ENCODE measurements around the gene PLCG1.
"Not testable (repeated sequence)": the region's sequence is repeated elsewhere in the genome, so short reads cannot be mapped to it uniquely, and the experiment has no call there.

The PLCG1 gene

DNA sequence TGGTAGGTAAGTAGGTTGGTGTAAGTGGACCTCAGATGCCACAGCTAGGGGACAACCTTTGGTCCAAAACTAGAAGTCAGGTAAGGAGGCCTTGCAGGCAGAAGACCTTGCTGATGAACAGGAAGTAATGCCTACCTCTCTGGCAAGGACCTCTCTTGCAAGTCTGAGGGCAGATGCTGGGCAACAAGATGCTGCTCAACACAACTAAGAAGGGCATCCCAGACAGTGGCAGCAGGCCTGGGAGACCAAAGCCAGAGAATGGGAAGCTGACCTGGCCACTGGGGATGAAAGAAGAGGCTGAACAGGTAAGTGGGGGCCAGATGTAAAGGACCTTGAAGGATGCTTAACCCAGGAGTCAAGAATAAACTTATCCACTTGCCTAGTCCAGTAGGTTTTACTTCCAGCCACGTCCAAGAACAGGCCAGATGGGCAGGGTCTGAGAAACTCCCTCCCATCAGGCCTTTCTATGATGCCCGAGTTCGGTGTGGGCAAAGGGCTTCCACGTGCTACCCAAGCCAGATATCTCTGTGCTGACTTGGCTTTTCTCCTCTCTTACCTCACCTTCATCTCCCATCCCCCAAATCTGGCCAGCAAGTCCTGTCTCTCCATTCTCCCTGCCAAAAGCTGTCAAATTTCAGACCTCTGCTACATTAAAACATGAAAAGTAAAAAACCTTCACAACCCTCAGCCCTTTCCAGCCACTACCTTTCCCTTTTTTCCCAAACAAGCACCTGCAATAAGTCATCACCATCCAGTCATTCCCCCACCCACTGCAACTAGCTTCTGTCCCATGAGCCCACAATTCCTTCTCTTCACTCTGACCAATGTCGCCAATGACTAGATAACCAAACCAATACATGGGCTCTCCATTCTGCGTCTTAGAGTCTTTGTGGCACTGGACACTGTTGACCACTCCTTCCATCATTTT lies 11.5 kb upstream of the PLCG1 start:
- DNase-seq, result no peak

DNA sequence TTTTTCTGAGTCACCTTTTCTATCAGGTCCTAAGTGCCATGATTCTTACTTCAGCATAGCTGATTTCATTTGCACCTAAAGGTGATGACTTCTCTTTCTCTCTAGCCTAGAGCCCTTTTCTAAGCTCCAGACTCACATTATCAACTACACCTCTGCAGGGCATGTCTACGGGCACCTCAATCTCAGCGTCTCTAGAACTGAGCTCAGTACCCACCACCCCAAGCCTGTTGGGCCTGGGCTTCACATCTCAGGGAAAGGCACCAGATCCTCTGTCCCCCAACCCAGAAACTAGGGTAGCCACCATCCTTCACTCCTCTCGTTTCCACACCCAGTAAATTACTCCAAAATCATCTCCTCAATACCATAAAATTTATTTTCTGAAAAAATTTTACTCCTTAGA lies 10.6 kb upstream of the PLCG1 start:
- DNase-seq, result no peak

- DNase-seq, result not testable (repeated sequence)
Measured at GRCh38 chr20:41128317-41128716, 9.0 kb upstream of the PLCG1 start.

DNA sequence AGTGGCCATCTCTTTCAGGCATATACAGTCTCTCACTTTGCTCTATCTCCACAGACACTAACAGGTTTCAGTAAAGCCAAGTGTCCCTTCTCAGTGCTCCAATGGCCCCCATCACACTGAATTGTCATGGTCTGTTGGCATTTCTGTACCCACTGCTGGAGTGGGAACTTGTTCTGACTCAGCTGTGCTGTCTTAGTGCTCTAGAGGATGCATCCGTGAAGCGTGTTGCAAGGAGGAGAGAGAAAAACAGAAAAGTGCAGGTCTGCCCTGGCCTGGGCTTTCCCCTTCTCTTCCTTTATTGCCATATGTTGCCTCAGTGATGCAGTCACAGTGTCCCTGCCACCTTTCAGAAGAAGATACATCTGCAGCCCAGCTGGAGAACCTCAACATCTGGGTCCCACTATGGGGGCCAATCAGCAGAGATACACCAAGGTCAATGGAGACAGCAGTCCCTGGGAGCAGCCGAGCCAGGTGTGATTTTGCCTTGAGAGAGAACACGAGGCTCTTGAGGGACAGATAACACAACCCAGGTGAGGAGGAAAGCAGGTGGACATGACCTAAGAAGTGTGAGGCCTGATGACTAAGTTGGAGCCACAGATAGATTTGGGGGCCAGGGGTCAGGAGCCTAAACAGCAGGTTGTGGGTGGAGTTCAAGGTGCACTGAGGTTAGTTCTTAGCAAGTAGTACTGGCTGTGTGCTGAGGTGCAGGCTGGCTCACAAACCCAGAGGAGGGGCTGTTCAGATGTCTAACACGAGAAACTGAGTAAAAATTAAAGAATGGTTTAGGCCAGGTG lies 5.6 kb upstream of the PLCG1 start:
- no peak for DNase-seq

GRCh38 chr20:41132388-41132775 lies 5.0 kb upstream of the PLCG1 start:
- DNase-seq, result not testable (repeated sequence)

DNA sequence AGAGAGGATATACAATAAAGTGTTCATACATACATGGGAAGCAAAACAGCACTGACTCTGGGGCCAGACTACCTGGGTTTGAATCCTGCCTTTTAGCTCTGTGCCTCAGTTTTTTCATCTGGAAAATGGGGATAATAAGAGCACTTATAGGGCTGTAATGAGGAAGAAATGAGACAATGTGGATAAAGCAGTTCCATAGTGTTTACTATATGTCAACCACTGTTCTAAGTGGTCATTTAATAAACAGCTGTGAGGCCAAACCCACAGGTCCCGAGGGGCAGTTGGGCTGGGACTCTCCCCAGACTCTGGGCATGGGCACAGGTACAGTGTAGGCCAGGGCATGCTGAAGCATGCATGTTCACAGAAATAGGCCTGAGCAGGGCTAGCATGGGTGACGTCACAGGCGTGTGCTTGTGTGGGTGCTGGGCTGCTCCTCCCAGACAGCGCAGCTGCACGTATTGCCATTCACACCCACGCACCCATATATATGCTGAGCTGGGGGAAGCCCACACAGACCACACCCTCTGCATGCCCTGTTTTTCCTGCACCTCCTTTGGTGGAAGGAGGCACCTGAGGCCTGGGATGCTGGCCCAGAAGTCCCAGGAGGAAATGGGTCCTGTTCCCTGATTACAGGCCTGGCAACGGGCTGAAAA lies 3.5 kb upstream of the PLCG1 start:
- no peak for DNase-seq

DNA sequence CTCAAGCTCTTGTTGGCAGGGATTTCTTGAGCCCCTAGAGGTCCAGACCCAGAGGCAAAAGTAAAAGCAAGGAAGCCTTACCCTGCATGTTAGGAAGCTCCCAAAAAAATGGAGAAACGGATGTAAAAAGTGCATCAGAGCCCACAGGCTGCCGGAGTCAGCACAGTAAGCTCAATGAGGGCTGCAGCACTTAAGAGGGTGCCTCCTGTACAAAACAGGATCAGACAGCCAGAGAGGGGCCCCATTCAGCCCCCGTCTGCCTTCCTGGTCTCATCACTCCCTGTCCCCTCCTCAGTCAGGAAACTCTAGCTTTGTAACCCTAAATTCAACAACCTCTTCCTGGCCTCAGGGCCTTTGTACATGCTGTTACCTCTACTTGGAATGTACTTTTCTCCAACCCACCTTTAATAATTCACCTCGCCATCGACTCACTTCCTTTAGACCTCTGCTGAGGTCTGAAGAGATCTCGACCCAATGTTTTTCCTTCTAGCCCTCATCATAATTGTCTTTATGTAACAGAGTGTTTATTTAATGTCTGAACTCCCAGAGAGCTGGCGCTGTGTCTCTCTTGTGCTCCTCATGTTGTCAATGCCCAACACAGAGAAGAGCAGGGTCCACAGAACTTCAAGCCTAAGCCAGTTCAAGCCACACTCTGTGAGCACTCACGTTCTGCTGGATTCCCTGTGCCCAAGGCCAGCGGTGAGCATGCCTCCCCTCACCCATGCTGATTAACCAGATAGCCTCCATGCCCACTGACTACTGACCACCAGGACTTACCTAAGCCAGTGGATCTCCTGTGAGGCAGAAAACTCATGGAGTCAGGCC lies 2.8 kb upstream of the PLCG1 start:
- no peak for DNase-seq

GRCh38 chr20:41135187-41135887 lies 2.0 kb upstream of the PLCG1 start:
- peak; percentile 10 for DNase-seq

DNA sequence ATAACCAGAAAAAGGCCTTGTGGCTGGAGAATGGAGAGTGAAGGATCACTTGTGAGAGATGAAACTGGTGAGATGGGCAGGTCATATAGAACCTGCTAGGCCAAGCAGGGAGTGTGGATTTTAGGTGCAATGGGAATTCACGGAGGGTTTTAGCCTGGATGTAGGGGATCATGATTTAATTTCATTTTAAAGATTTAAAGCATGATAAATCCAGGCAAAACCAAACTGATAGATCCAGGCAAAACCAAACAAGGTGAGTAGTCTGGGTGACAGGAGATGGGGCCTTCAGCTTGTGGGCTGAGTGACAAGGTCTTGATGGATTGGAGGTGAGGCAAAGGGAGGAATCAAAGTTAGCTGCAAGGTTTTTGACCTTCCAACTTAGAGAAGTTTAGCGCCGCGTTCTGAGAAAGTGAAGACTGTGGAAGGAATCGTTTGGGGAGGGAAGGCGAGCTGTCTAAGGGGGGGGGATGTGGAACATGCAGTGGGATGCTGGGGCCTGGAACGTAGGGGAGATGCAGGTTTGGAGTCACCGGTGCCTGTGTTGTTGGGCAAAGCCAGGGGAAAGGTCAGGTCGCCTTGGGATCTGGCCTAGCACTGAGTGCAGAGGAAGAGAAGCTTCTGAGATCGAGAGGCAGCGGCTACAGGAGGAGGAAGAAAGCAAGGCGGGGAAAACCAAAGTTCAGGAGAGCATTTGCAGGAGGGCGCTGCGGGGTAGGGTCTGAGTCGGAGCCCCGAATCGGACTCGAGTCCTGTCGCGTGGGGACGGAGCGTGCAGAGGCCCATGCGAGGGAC lies 1.3 kb upstream of the PLCG1 start:
- no peak for DNase-seq

DNA sequence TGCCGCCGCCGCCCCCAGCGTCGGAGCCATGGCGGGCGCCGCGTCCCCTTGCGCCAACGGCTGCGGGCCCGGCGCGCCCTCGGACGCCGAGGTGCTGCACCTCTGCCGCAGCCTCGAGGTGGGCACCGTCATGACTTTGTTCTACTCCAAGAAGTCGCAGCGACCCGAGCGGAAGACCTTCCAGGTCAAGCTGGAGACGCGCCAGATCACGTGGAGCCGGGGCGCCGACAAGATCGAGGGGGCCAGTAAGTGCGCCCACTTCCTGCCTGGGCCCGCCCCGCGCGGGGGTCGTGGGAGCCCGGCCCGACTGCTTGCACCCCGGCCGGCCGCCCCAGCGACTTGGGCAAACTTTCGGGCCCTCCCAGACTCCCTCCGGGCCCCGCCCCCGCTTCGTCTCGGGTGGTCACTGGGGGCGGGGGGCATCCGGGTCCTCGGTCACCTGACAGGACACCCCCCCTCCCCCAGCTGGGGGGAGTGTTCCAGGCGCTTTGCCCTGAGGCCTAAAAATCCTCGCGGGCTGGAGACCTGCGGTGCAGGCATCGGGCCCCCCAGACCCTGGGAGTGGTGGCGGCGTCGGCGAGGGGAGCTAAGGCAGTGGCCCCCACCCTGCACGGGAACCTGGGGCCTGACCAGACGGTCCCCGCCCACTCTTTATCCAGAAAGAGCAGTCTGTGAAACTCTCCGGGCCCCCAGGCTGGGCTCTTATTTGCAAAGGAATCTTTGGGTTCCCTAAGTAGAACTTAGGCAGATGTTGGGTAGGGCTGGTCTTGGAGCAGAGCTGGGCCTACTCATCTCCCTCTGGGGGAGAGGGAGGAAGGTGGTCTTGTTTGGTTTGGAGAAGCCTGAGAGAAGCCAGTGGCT lies 501 bp downstream of the PLCG1 start:
- DNase-seq, result peak; percentile 46

GRCh38 chr20:41138475-41139226 lies 1.3 kb downstream of the PLCG1 start:
- no peak for DNase-seq

GRCh38 chr20:41139227-41140093 lies 2.1 kb downstream of the PLCG1 start:
- DNase-seq, result no peak

- DNase-seq, result no peak
Measured at GRCh38 chr20:41140226-41141133, 3.1 kb downstream of the PLCG1 start.

DNA sequence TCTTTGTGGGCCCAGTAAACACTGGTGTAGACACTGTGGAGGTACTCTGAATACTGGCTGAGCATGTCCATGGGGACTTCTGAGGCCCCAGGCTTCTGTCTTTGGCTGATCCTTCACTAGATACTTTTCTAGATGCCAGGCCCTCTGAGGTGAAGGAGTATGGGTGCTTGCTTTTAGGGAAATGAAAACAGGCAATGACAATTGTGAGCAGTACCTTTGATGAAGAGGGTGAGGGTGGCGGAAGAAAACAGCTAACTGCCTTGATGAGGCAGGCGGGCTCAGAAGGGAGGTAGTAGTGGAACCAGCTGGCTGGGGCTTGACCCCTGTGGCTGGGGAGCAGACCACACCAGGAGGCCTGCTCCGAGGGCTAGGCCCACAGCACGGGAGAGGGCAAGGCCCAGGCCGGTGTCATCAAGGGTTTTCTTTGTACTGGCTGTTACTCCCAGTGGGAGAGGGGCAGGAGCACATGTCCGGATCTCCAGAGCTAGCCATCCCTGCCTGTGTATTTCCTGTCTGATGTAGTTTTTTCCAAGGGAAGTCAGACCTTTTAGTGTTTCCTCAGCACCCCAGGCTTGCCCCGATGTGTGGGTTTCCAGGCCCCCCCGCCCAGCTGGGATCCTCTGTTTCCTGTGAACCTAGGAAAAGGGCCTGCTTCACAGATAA lies 3.9 kb downstream of the PLCG1 start:
- DNase-seq, result no peak

GRCh38 chr20:41142245-41142644 lies 4.9 kb downstream of the PLCG1 start:
- no peak for DNase-seq

DNA sequence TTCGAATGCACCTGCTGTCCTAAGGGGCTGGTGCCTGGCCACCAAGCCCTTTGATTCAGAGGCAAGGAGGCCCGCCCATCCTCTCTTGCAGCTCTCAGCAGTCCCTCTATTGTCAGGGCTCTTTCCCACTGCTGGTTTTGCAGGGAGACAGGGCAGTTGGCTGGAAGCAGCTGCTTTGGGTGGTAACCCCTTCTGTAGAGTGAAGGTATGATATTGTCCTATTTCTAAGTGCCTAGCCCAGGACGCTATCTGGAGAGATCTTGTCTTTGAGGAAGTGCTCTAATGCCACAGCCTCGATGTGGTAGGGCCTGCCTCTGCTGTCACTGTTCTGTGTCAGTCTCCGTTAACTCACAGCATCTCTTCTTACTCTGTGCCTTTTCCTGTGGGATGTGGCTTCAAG lies 5.6 kb downstream of the PLCG1 start:
- no peak for DNase-seq

DNA sequence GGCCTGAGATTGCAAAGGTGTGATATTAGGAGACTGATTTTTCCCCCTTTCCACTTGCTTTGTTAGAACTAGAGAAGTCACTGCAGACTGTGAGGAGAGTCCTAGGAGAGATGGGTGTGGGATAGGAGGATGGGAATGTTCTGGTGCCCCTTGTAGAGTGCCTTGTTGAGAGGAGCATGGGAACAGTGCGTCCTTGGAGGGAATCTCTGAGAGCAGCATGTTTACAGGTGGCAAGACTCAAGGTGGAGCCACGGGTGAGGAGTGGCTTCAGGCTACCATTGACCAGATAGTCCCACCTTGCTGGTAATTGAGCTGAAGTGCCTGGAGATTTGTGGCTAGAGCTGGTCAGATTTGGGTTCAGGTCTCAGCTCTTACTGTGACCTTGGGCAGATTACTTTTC lies 6.0 kb downstream of the PLCG1 start:
- no peak for DNase-seq

All from NCI-H1092 treated with DMSO at 0.1 percent for 48 hours (cell line).